Smooth muscle cell (in vitro differentiated cells): ENCODE results near the gene CELF4. TPM values are rescaled to one million over a fixed set of nuclear protein-coding genes. Genes with fewer than 3 reads are reported as not detected.

ENCODE experiments used
- DNase-seq: peaks from one replicate; lab custom pipeline; 2025; ENCODE audit not compliant: unreplicated experiment; lab: John Stamatoyannopoulos, UW
- H2AFZ ChIP-seq: fragments of 200-600 bp; sonication (generic); 2 replicates; pipeline ENCODE4 v1.6.0; 2016; ENCODE audit warnings: antibody characterized with exemption, low read depth, mild to moderate bottlenecking
- H3F3A ChIP-seq: fragments of 200-600 bp; sonication (generic); 2 replicates; pipeline ENCODE4 v1.6.0; 2017; ENCODE audit warnings: antibody characterized with exemption, low read depth
- H3K27ac ChIP-seq: fragments of 200-600 bp; sonication (generic); 2 replicates; pipeline ENCODE4 v1.5.1; 2016; ENCODE audit warnings: low read depth, mild to moderate bottlenecking
- H3K27me3 ChIP-seq: fragments of 200-600 bp; sonication (generic); 2 replicates; pipeline ENCODE4 v1.6.1; 2016; ENCODE audit warnings: low read depth, mild to moderate bottlenecking
- H3K36me3 ChIP-seq: fragments of 200-600 bp; sonication (generic); 2 replicates; pipeline ENCODE4 v1.5.1; 2016; ENCODE audit warnings: low read depth
- H3K4me1 ChIP-seq: fragments of 200-600 bp; sonication (generic); 2 replicates; pipeline ENCODE4 v1.5.1; 2016; ENCODE audit warnings: low read depth
- H3K4me2 ChIP-seq: fragments of 200-600 bp; sonication (generic); 2 replicates; pipeline ENCODE4 v1.6.0; 2016; ENCODE audit warnings: mild to moderate bottlenecking
- H3K4me3 ChIP-seq: fragments of 200-600 bp; sonication (generic); 2 replicates; pipeline ENCODE4 v1.5.1; 2016; ENCODE audit warnings: mild to moderate bottlenecking
- H3K79me2 ChIP-seq: fragments of 200-600 bp; sonication (generic); 2 replicates; pipeline ENCODE4 v1.6.0; 2016; ENCODE audit warnings: low read depth, mild to moderate bottlenecking
- H3K9ac ChIP-seq: fragments of 200-600 bp; sonication (generic); 2 replicates; pipeline ENCODE4 v1.6.0; 2016; ENCODE audit warnings: low read depth
- H3K9me3 ChIP-seq: fragments of 200-600 bp; sonication (generic); replicated peaks from 2 replicates; pipeline ENCODE4 v1.5.1; 2016; ENCODE audit warnings: low read depth
- H4K20me1 ChIP-seq: fragments of 200-600 bp; sonication (generic); 2 replicates; pipeline ENCODE4 v1.6.0; 2016; ENCODE audit warnings: low read depth
- WGBS: methylation state at CpG from one replicate; pipeline ENCODE4 v1.1.7; 2016; ENCODE audit warnings: low lambda C conversion rate; 5-methylcytosine and 5-hydroxymethylcytosine counted together
- polyA plus RNA-seq: library from polyadenylated mRNA; unstranded; fragments of >200 nt; fragmentation: Nextera tagmentation; extraction: Ambion mirVana; gene quantifications from 2 replicates; pipeline ENCODE4 v1.2.1, GENCODE V29; 2016
- total RNA-seq: library from RNA; depleted of rRNA; stranded (reverse); fragments of >200 nt; gene quantifications from 2 replicates; pipeline ENCODE4 v1.2.3, GENCODE V29; 2014
- TF ChIP-seq, protein P1 (sequence below): fragments of 200-600 bp; sonication (generic); IDR thresholded peaks from 2 replicates; pipeline ENCODE4 v1.5.1; 2017; ENCODE audit warnings: borderline replicate concordance, mild to moderate bottlenecking, antibody characterized with exemption; ENCODE audit not compliant: insufficient read depth, poor library complexity, severe bottlenecking

CELF4 gene
- total and polyA plus RNA-seq, 2 experiments from 2014 or later: 0.40 TPM; not detected in 1

- TF ChIP-seq, protein P1, sequence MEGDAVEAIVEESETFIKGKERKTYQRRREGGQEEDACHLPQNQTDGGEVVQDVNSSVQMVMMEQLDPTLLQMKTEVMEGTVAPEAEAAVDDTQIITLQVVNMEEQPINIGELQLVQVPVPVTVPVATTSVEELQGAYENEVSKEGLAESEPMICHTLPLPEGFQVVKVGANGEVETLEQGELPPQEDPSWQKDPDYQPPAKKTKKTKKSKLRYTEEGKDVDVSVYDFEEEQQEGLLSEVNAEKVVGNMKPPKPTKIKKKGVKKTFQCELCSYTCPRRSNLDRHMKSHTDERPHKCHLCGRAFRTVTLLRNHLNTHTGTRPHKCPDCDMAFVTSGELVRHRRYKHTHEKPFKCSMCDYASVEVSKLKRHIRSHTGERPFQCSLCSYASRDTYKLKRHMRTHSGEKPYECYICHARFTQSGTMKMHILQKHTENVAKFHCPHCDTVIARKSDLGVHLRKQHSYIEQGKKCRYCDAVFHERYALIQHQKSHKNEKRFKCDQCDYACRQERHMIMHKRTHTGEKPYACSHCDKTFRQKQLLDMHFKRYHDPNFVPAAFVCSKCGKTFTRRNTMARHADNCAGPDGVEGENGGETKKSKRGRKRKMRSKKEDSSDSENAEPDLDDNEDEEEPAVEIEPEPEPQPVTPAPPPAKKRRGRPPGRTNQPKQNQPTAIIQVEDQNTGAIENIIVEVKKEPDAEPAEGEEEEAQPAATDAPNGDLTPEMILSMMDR: no peak
- Histone ChIP-seq H3K4me3 (no peak overlapping the region), H3K9me3 (no peaks in the 10 kb centered on the region), H3K79me2 (no peaks in the 10 kb centered on the region), H4K20me1 (no peaks in the 10 kb centered on the region), H3K4me2 (no peak overlapping the region), H3K9ac (no peak overlapping the region), H2AFZ (no peak overlapping the region), H3K4me1 (no peaks in the 10 kb centered on the region), H3K27me3 (peaks cover 74% of the 10 kb centered on the region), H3K27ac (no peak overlapping the region), H3F3A (no peaks in the 10 kb centered on the region), H3K36me3 (no peaks in the 10 kb centered on the region)
- 86% methylated on average over 1 of the region's 1 CpG for WGBS
- no peak for DNase-seq
Measured at GRCh38 chr18:37559194-37559593, 6.4 kb downstream of the CELF4 start.

GRCh38 chr18:37554399-37554787, 11.2 kb downstream of the CELF4 start:
- no peak for DNase-seq
- TF ChIP-seq, protein P1: no peak
- Histone ChIP-seq H3K27ac (no peak overlapping the region), H3K4me1 (no peaks in the 10 kb centered on the region), H2AFZ (no peak overlapping the region), H3K9ac (no peak overlapping the region), H3K79me2 (no peaks in the 10 kb centered on the region), H3K4me2 (no peak overlapping the region), H3K4me3 (no peak overlapping the region), H3F3A (no peaks in the 10 kb centered on the region), H4K20me1 (no peaks in the 10 kb centered on the region), H3K36me3 (no peaks in the 10 kb centered on the region), H3K9me3 (no peaks in the 10 kb centered on the region), H3K27me3 (peaks cover 32% of the 10 kb centered on the region)
- 28% methylated on average over 5 of the region's 5 CpGs for WGBS

DNA sequence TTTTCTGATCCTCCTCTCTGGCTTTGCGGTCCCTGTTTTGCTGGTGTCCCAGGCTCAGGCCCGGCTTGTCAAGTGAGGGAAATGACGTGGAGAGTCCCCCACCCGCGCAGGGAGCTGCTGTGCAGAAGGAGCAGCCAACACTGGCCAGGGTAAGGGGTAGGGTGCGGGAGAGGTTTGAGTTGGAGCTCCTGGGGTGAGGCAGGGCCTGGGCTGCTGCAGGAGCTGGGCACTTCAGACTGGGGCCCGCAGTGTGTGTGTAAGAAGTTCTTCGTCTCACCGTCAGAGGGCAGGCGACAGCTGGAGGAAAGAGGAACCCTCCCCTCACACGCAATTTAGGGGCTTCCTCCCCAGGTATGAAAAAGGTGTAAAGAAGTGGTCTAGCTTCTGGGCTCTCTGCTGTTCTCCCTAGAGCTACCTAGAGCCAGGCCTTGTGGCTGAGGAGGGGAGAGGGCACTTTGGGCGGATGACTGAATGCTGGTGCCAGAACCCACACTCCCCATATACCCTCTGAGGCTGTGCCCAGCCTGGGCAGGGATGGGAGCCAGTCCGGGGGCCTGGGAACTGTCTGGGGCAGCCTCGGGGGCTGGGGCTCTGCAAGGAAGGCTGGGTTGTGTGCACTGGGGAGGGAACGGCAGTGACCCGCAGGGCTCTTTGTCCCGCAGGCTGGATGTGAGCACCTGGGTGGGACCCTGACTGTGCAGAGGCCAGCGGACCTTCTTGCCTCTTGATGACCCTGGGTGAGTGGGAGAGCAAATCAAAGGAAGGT, 11.8 kb downstream of the CELF4 start:
- DNase-seq: no peak
- H3K27ac ChIP-seq: no peak overlapping the region
- TF ChIP-seq, protein P1: peak; percentile 41
- H4K20me1 ChIP-seq: no peaks in the 10 kb centered on the region
- no peaks in the 10 kb centered on the region for H3K4me1 ChIP-seq
- H3K4me3 ChIP-seq: no peak overlapping the region
- H2AFZ ChIP-seq: no peak overlapping the region
- no peaks in the 10 kb centered on the region for H3F3A ChIP-seq
- no peaks in the 10 kb centered on the region for H3K36me3 ChIP-seq
- no peaks in the 10 kb centered on the region for H3K9me3 ChIP-seq
- no peak overlapping the region for H3K4me2 ChIP-seq
- no peaks in the 10 kb centered on the region for H3K79me2 ChIP-seq
- no peak overlapping the region for H3K9ac ChIP-seq
- peaks cover 32% of the 10 kb centered on the region for H3K27me3 ChIP-seq
- WGBS: 35% methylated on average over 18 of the region's 18 CpGs

DNA sequence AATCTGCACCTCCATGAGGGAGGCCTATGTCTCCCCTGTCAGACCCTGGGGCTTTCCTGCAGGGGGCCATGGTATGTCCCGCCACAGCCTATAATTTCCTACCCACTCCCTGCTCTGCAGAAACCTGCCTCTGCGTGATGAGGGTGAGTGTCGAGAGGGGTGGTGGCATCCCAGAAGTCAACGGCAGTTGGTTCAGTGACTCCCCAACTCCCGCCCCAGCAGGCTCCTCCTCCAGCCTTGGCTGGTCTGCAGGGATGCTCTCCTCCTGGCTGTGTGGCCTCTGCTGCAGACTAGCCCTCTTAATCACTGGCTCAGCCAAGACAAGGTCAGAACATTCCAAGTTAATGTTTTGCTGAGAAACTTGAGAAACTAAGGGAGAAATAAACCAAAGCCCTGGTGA, 13.3 kb downstream of the CELF4 start:
- Histone ChIP-seq H3K79me2 (no peaks in the 10 kb centered on the region), H3K27ac (no peak overlapping the region), H3K36me3 (no peaks in the 10 kb centered on the region), H3K27me3 (peaks cover 30% of the 10 kb centered on the region), H4K20me1 (no peaks in the 10 kb centered on the region), H3K9me3 (no peaks in the 10 kb centered on the region), H2AFZ (no peak overlapping the region), H3K4me2 (no peak overlapping the region), H3K4me1 (no peaks in the 10 kb centered on the region), H3K4me3 (no peak overlapping the region), H3F3A (no peaks in the 10 kb centered on the region), H3K9ac (no peak overlapping the region)
- 76% methylated on average over 5 of the region's 5 CpGs for WGBS
- TF ChIP-seq, protein P1: no peak
- no peak for DNase-seq
